ENCODE data around the gene ITM2B. TPM values are rescaled to one million over a fixed set of nuclear protein-coding genes. Genes with fewer than 3 reads are reported as not detected.

ITM2B gene
- total RNA-seq, 1 donor from 2014 or later = 358 TPM

- no peak overlapping the region for H3K9ac ChIP-seq (ENCODE audit: low read length)
- no peak for DNase-seq (ENCODE audit: low read depth)
- no peak overlapping the region for H3K27ac ChIP-seq (ENCODE audit: low read depth, low read length)
- no peak overlapping the region for H3K27ac Mint-ChIP-seq (ENCODE audit: unreplicated experiment)
- H3K27me3 ChIP-seq (ENCODE audit: insufficient read depth, low read length) = no peaks in the 10 kb centered on the region
- no peak overlapping the region for H3K4me3 ChIP-seq (ENCODE audit: insufficient read depth, low read depth, low read length)
- H3K36me3 ChIP-seq (ENCODE audit: insufficient read depth, low read length) = no peaks in the 10 kb centered on the region
- no peaks in the 10 kb centered on the region for H3K36me3 Mint-ChIP-seq (ENCODE audit: low read depth, unreplicated experiment)
- peaks cover 4% of the 10 kb centered on the region for H3K4me1 ChIP-seq (ENCODE audit: insufficient read depth, low read length)
- peaks cover 2% of the 10 kb centered on the region for H4K20me1 ChIP-seq (ENCODE audit: insufficient read depth, low read length)
- H3K9me3 Mint-ChIP-seq (ENCODE audit: unreplicated experiment) = no peaks in the 10 kb centered on the region
- peaks cover 24% of the 10 kb centered on the region for H3K79me2 ChIP-seq (ENCODE audit: insufficient read depth, low read length)
- peaks cover 4% of the 10 kb centered on the region for H3K4me1 Mint-ChIP-seq (ENCODE audit: low read depth, unreplicated experiment)
- no peak overlapping the region for H3K4me3 Mint-ChIP-seq (ENCODE audit: unreplicated experiment)
- TF ChIP-seq CTCF (IDR thresholded peaks at IDR 0.05; ENCODE audit: insufficient read depth, low read depth, low read length) (no peak), EZH2 (IDR thresholded peaks at IDR 0.05; ENCODE audit: insufficient read depth, low read length) (no peak)
- no peak overlapping the region for H3K4me2 ChIP-seq (ENCODE audit: low read length)
- no peaks in the 10 kb centered on the region for H3K27me3 Mint-ChIP-seq (ENCODE audit: low read depth, unreplicated experiment)
- no peak overlapping the region for H2AFZ ChIP-seq (ENCODE audit: low read depth, low read length)
- no peak for FAIRE-seq
- H3K9me3 ChIP-seq (ENCODE audit: insufficient read depth, low read depth, low read length) = no peaks in the 10 kb centered on the region
These were observed 2.5 kb upstream of the ITM2B start for GRCh38 chr13:48230541-48230940.

DNA sequence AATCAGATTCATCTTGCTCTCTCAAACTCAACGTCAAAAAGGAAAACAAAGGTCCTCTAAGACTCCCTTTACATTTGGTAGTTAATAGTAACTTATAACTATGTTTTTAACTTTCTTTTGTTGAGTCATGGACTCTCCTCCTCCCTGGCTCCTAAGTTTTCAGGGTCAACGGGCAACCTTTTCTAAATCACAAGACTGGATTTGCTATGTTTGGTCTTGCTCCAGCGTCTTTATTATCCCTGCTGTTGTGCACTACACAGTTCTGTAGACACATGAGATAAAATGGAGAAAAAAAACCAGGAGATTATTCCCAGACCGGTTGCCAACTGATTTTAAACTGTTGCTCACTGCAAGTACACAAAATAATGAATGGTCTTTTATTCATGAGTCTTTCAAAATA lies 1.9 kb upstream of the ITM2B start:
- Histone ChIP-seq H3K4me2 (ENCODE audit: low read length) (no peak overlapping the region), H3K4me1 (ENCODE audit: insufficient read depth, low read length) (peaks cover 8% of the 10 kb centered on the region), H4K20me1 (ENCODE audit: insufficient read depth, low read length) (peaks cover 7% of the 10 kb centered on the region), H3K9me3 (ENCODE audit: insufficient read depth, low read depth, low read length) (no peaks in the 10 kb centered on the region), H3K27me3 (ENCODE audit: insufficient read depth, low read length) (no peaks in the 10 kb centered on the region), H3K4me3 (ENCODE audit: insufficient read depth, low read depth, low read length) (no peak overlapping the region), H3K79me2 (ENCODE audit: insufficient read depth, low read length) (peaks cover 30% of the 10 kb centered on the region), H3K27ac (ENCODE audit: low read depth, low read length) (no peak overlapping the region), H3K9ac (ENCODE audit: low read length) (no peak overlapping the region), H3K36me3 (ENCODE audit: insufficient read depth, low read length) (no peaks in the 10 kb centered on the region), H2AFZ (ENCODE audit: low read depth, low read length) (no peak overlapping the region)
- Mint-ChIP-seq H3K9me3 (ENCODE audit: unreplicated experiment) (no peaks in the 10 kb centered on the region), H3K4me3 (ENCODE audit: unreplicated experiment) (peak overlapping the region; percentile 37), H3K27ac (ENCODE audit: unreplicated experiment) (no peak overlapping the region), H3K27me3 (ENCODE audit: low read depth, unreplicated experiment) (no peaks in the 10 kb centered on the region), H3K4me1 (ENCODE audit: low read depth, unreplicated experiment) (peaks cover 10% of the 10 kb centered on the region), H3K36me3 (ENCODE audit: low read depth, unreplicated experiment) (no peaks in the 10 kb centered on the region)
- peak; percentile 24 for DNase-seq (ENCODE audit: low read depth)
- FAIRE-seq = no peak
- TF ChIP-seq EZH2 (IDR thresholded peaks at IDR 0.05; ENCODE audit: insufficient read depth, low read length) (no peak), CTCF (IDR thresholded peaks at IDR 0.05; ENCODE audit: insufficient read depth, low read depth, low read length) (no peak)

DNA sequence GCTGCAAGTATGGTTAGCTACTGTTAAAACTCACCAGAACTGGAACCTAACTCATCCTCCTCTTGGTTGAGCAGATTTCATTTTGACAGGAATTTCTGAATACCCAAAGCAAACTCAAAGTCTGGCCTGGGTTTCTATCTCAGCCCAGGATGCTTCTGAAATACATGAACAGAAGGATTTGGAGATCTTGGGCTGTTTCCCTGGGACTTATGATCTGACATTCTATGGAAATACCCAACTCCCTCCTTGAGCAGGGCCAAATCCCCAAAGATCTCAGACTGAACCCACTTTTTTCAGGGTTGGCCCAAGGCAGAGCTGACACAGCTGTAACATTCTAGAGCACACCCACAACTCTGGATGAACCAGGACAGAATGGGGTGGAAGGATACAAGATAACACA lies 1.1 kb upstream of the ITM2B start:
- Histone ChIP-seq H3K27ac (ENCODE audit: low read depth, low read length) (no peak overlapping the region), H3K36me3 (ENCODE audit: insufficient read depth, low read length) (no peaks in the 10 kb centered on the region), H3K9me3 (ENCODE audit: insufficient read depth, low read depth, low read length) (no peaks in the 10 kb centered on the region), H3K4me1 (ENCODE audit: insufficient read depth, low read length) (peaks cover 14% of the 10 kb centered on the region), H3K4me2 (ENCODE audit: low read length) (no peak overlapping the region), H3K9ac (ENCODE audit: low read length) (no peak overlapping the region), H3K4me3 (ENCODE audit: insufficient read depth, low read depth, low read length) (no peak overlapping the region), H3K27me3 (ENCODE audit: insufficient read depth, low read length) (no peaks in the 10 kb centered on the region), H4K20me1 (ENCODE audit: insufficient read depth, low read length) (peaks cover 15% of the 10 kb centered on the region), H2AFZ (ENCODE audit: low read depth, low read length) (no peak overlapping the region), H3K79me2 (ENCODE audit: insufficient read depth, low read length) (peaks cover 38% of the 10 kb centered on the region)
- no peak overlapping the region for H3K27ac Mint-ChIP-seq (ENCODE audit: unreplicated experiment)
- no peaks in the 10 kb centered on the region for H3K36me3 Mint-ChIP-seq (ENCODE audit: low read depth, unreplicated experiment)
- DNase-seq (ENCODE audit: low read depth) (no peak), FAIRE-seq (no peak)
- H3K4me3 Mint-ChIP-seq (ENCODE audit: unreplicated experiment) = peak overlapping the region; percentile 84
- H3K4me1 Mint-ChIP-seq (ENCODE audit: low read depth, unreplicated experiment) = peaks cover 18% of the 10 kb centered on the region
- no peaks in the 10 kb centered on the region for H3K27me3 Mint-ChIP-seq (ENCODE audit: low read depth, unreplicated experiment)
- no peak for TF ChIP-seq CTCF (IDR thresholded peaks at IDR 0.05; ENCODE audit: insufficient read depth, low read depth, low read length)
- no peak for TF ChIP-seq EZH2 (IDR thresholded peaks at IDR 0.05; ENCODE audit: insufficient read depth, low read length)
- H3K9me3 Mint-ChIP-seq (ENCODE audit: unreplicated experiment) = no peaks in the 10 kb centered on the region

All from astrocyte (in vitro differentiated cells and primary cell).